ENCODE measurements around the gene SERTAD3.

DNA sequence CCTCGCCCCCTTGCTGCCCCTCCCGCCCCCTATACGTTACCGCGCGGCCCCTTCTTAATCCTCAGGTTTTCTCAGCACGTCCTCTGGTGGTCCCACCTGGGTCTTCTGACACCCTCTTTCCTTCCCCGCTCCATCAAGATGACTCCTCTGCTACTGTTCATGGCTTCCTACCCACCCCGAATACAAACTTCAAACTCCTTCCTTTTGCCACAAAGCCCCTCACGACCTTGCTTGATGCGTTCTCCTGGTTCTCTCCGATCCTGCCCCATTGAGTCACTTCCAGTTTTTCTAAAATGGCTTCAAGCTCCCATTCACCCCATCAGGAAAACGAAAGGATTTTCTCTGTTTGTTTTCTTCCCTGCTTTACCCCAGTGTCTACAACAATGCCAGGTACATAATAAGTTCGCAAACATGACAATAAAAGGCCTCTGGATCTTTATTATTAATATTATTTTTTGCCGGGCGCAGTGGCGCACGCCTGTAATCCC is 734 bp upstream of the SERTAD3 start:
- no peak for TF ChIP-seq POLR2A (IDR thresholded peaks at IDR 0.05; ENCODE audit: low read length)
- no peak for TF ChIP-seq GATA1 (IDR thresholded peaks at IDR 0.05; ENCODE audit: low read depth, low read length)
